ENCODE data around the gene CHST10.

- TF ChIP-seq CTCF (IDR thresholded peaks at IDR 0.05) (no peak), EP300 (IDR thresholded peaks at IDR 0.05) (no peak)
Measured at GRCh38 chr2:100446696-100447095, 29.2 kb upstream of the CHST10 start.
